Activated CD8-positive, alpha-beta memory T cell treated with anti-CD3 and anti-CD28 coated beads for 1 hour (primary cell): ENCODE results near the gene ATP5PD.

ENCODE experiments used
- DNase-seq, 2 donors: peaks; one replicate each; pipeline ENCODE4 v3.0.0-alpha.2; 2020; ENCODE audit warnings: low read depth in 1 of 2; ENCODE audit errors: extremely low read depth in 1 of 2

Gene ATP5PD

DNA sequence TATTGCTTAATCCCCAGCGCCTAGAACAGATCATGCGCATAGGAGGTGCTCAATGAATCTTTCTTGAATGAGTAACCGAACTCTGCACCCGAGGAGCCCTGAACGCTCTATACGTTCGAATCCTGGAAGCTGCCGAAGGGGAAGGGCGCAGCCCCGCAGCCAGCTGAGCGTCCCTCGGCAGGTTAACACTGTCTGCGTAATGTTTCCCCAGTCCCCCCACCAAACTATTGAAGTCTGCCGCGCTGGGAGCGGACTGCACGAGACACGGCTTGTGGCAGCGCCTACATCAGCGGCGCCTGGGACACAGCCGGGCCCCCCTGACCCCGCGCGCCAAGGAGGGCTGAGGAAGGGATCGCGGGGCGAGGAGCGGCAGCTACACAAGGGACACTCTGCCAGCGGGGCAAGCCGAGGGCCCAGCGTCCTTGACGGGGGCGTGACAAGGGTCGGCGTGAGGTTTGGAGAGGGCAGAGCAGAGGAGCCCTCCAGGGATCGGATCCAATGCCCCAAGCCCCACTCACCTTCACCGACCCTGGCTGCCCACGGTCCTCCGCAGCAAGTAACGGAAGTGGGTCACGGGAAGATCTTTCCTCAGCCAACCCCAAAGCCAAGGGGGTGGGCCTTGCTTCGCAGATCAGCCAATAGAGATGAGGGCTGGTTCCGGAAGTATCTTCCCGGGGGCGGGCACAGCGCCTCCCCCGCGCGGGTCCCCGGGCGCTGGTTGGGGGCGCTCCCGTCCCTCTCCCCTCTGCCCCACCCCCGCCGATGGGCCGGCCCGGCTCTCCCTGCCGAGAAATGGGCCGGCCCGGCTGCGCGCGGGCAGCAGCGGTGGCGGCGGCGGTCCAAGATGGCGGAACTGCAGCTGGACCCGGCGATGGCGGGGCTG is at the start of gene ATP5PD, which contains the start of gene KCTD2:
Gene ATP5PD (minus strand): TSS at position 563 of the 883 bp plus-strand sequence. CDS start 4,319 bp downstream, outside the sequence.
Gene KCTD2 (plus strand): TSS at position 819 of the 883 bp plus-strand sequence. CDS start 26 bp downstream, at position 845.
- peak; percentile 84 to 90 for DNase-seq

DNA sequence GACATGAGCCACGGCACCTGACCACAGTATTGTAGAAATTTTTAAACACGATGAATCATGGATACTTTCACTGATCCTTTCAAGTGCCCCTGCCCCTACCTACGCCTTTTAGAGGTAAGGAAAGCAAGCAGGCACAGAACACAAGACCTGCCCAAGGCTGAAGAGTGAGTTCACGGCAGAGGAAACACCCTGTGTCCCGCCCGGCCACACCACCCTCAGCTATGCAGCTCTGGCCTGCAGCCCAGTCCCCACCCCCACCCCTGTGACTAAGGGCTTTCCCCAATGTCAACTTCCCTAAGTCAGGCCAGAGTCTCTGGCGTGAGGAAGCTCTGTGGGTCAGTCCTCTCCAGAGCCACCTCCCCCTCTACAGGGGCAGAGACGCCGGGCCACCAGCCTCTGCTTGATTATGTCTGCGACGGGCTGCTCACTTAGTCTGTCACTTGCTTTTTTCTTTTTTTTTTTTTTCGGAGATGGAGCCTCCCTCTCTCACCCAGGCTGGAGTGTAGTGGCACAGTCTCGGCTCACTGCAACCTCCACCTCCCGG is 49.4 kb upstream of the ATP5PD start:
- DNase-seq: no peak

DNA sequence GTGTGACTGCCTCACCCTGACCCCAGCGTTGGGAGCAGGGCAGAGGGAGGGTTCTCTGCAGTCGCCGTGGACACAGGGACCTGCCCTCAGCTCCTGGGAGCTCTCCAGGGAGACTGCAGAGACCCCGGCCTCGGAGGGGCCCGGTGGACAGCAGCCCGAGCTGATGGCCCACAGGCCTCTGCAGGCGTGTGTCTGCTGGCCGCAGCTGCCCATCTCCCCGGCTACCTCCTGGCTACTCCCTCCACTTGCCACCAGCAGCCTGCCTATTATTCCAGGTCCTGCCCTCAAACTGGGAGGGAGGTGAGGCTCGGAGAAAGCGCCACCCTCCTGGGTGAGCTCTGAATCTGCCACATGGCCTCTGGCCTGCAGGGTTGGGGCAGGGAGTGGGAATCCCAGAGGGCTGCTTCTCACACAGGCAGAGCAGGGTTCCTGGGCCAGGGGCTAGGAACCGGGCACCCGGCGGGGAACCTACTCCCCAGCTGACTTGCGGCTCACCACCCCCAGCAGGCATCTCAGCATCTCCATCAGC is 48.2 kb upstream of the ATP5PD start:
- no peak for DNase-seq

DNA sequence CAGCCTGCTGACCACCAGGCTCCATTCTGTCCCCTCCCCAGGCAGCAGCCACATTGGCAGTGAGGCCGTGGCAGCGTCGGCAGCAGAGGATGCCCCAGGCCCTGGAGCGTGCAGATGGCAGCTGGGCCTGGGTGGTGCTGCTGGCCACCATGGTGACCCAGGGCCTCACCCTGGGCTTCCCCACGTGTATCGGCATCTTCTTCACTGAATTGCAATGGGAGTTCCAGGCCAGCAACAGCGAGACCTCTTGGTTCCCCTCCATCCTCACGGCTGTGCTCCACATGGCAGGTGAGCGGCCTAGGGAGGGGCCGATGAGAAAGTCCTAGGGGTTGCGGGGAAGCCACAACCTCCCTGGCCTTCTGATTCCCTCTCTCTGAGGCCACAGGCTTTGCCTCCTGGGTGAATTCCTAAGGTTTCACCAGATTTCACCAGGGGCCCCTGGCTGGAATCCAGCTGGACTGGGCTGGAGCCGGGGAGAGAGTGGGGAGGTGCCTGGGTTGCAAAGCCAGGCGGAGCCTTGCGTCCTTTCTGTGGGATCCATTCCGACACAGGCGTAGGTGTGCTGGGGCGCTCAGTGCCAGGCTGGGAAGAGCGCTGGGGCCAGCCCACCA is 46.9 kb upstream of the ATP5PD start:
- DNase-seq: no peak

DNA sequence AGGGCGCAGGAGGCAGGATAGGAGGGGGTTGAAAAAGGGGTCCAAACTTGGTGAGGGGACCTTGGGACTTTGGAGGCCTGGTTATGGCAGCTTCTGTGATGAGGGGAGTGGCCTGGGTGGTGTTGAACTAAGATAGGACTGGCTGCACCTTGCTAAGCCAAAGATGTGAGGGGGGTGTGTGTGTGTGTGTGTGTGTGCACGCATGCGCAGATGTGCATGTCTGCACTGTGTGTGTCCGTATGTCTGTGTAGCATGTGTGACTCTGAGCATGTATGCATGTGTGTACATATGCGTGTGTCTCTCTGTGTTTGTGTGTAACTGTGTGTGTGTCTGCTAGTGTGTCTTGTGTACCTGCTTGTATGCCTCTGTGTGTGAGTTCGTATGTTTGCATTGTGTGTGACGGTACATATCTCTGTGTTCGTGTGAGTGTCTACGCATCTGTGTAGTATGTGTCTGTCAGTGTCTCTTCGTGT is 45.1 kb upstream of the ATP5PD start:
- DNase-seq: no peak

DNA sequence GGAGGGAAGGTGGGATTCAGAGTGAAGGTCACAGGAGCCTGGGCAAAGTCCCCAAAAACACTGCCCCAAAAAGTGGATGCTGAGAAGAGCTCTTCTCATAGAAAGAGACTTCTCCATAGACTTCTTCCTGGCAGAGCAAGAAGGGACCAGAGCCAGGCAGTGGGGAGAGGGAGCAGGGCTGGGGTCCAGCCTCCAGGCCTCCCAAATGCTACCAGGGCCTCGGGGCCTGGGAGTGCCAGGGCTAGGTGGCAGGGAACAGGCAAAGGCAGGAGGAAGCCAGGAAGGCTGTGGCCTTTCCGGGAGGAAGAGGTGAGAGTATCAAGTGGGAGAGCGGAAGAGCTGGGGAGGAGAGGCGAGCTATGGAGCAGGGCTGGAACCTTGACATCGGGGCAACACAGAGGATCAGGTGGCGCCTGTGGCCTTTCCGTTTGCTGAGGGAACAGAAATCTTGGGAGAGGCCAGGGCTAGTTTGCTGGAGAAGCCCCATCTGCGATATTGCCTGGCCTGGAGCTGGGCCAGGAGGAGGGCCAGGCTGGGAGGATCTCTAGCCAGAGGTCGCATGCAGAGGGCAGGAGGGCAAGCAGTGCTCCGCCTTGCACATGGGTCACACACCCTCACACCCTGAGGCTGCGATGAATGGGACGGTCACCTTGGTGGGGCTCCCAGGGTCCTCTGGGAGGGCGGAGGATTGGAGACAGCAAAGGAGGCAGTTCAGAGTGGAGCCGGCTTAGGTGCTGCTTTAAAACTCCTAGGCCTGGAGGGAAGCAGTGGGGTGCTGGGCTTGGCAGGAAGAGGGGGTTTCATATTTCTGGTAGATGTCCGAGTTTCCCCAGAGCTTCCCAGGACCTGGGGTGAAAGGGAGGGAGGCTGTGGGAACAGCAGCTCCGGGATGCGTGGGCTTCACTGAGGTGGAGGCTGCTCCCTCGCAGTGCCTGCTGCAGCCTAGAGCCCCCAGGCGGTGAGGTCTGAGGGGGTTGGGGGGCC is 44.4 kb upstream of the ATP5PD start:
- DNase-seq: no peak

DNA sequence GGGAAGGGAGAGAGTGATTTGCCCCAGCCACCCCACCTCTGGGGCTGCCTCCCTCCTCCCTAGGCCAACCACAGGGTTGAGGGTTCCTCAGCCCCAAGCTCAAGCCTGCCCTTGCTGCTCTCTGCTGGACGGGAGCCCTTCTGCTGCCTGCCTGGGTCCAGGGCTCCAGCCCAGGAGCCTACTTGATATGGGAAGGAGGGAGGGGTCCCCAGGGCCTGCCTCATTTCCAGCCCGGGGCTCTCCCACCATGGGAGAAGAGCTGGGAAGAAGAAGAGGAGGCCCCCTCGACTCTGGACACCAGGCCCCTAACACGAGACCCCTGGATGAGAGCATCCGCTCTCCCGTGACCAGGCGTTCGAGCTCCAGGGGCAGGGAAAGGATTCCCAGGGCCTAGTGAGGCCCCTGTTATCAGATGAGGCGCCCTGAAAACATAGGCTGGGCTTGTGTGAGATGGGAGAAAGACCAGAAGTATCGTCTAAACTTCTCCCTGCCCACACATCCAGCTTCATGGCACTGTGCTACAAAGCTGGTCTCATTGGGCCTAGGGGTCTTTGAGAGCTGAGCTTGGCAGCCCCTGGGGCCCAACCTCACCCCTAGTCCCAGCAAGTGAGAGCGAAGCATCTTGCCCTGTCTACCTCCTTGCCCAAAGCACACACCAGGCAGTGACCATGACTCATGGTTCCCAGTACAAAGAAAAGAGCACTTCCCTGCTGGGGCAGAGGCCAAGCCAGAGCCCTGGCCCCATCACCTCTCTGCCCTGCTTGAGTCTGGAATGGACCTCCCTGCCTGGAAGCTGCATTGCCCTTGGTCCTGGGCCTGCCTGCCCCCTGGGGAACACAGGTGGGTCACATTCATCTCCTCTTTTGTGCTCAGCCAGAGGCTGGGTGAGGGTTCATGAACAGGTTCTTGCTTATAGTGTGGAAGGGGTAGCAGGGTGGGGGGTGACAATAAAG is 42.0 kb upstream of the ATP5PD start:
- no peak for DNase-seq

DNA sequence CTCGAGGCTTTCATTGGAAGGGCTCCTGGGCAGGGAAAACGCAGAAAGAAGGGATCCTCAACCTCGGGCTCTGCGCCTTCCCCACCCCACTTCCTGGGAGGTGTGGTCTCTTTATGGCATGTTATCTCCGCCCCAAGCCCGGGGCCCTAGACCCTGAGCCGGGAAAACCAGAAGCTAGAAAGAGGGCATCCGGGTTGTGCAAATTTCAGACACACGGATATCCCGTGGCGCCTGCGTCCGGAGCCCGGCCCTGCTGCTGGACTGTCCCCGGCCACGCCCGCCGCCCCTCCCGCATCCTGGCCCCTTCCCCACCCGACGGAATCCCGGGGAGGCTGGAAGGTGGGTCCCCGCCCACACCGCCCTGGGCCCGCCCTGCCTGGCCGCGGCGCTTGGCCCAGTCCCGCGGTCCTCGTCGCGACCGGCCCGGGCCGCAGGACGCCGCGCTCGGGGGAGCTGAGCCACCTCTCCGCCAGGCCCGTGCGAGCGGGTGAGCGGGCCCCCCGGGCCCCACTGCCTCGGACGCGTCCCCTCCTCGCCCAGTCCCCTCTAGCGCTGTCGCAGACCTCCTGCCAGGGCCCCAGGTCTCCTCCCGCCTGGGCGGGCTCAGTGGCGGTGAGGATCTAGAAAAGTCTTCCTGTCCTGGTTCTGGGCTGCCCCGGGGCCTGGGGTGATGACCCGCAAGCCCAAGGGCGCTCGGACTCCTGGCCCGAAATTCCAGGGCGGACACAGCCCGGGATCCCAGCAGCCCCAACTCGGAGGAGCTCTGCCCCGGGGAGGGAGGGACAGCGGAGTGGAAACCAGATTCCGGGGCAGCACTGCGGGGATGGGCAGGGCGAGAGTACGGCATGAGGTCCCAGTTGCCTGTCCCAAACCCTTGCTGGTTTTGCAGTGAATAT is 41.0 kb upstream of the ATP5PD start, which contains the start of gene SLC16A5:
Gene SLC16A5 (plus strand): TSS at position 397 of the 896 bp plus-strand sequence. CDS start 5,683 bp downstream, outside the sequence.
- DNase-seq: peak in 1 of 2 donors; percentile 9

DNA sequence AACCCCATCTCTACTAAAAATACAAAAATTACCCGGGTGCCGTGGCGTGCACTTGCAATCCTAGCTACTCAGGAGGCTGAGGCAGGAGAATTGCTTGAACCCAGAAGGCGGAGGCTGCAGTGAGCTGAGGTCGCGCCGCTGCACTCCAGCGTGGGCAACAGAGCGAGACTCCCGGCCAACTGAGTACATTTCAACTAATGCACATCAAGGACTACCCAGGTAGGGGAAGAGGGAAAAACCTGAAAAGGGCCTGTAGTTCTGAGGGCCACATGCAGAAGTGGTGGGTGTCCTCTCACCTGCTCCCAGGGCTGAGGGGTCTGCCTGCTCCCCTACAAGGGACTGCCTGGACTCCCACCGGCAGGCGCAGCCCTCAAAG is 40.4 kb upstream of the ATP5PD start:
- no peak for DNase-seq

DNA sequence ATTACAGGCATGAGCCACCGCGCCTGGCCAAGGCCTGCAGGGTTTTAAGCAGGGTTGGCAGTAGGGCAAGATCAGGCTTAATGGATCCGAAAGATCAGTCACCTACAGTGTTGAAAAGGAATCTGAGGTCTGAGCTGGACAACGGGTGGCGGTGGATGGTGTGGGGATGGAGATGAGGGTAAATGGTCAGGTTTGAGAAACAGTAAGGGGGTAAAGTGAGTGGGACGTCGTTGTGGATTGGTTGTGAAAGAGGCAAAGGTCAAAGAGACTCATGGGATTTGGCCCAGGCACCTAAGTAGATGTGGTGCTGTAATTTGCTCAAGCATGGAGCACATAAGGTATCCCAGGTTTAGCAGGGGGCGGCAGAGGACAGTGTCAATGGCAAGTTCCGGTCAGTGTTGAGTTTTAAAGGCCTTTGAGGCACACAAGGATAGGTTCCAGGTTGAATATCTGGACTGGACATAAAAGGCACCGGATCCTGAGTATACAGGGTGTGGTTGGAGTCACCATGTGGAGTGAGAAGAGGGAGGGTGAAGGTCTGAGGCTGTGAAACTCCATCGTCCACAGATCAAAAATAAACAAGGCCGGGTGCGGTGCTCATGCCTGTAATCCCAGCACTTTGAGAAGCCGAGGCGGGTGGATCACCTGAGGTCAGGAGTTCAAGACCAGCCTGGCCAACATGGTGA is 39.9 kb upstream of the ATP5PD start:
- DNase-seq: no peak

DNA sequence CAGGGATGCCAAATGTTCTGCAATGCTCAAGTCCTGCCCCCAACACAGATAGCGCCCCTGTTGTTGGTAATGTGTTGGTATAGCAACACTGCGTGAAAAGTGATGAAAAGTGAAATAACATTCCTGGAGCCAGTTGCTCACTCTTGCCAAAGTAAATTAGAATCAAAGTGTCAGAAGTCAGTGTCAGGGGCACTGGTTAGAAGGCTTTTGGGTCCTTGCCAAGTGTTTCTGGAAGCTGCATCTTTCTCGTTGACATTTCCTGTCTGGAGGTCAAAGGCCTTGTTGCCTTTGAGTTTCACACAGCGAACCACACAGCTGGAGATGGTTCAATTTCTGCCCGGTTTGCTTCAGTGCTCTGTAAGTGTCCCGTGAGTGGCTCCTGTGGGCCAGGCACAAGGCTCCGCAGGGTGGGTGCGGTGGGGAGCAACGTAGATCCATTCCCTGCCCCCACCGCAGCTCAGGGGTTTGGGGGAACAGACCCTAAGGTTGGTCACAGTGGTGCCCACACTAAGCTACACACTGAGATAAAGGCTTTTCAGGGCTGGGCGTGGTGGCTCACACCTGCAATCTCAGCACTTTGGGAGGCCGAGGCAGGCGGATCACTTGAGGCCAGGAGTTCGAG is 37.4 kb upstream of the ATP5PD start:
- DNase-seq: no peak

DNA sequence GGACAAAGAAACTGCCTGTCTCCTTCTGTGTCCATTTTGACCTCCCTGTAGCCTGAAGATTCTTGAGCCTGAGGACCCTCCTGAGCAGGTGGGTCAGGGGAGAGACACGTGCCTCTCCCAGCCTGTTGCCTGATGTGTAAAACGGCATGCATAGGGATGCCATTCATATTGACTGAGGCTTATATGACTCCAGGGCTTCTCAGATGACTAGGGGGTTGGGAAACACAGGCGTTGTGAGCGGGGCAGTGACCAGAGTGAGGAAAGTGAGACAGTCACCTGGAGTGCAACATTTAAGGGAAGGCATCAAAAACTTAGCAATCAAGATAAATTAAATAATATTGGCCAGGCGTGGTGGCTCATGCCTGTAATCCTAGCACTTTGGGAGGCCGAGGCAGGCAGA is 35.9 kb upstream of the ATP5PD start:
- no peak for DNase-seq

DNA sequence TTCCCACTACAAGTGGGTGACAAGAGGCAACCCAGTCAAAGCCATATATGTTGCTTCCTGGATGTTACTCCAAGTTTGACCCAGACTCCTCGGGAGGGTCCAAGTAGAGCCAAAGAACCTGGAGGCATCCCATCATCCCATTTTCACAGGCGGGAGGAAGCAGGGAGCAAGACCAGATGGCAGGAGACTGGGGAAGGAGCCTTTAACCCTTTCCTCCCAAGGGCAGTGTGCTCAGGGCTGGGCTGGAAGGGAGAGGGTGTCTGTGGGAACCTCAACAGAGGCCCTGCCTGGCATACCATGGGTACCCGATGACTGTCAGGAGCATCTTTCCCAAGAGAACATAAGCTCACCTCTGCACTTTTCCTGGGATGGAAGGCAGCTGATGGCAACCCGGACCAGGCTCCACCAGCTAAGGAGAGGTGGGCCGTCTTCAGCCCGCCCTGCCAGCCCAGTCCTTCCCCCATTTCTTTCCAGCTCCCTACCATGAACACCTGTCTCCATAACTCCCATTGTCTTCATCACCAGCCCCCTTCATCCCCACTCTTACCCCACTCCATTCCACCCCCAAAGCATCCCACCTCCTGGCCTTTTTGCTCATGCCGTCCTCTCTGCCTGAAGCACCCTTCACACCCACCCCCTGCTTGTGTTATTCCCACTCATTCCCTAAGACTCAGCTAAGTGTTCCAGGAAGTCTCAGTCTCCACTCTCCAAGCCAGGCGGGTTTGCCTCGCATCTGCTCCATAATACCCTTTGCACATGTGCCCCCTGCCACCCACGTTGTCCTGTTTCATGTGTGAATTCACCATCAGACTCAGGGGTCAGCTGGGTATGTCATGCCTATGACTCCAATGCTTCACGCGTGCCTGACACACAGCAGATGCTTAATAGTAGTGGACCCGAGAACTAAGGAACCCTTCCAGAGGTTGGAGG is 35.1 kb upstream of the ATP5PD start:
- DNase-seq: no peak

DNA sequence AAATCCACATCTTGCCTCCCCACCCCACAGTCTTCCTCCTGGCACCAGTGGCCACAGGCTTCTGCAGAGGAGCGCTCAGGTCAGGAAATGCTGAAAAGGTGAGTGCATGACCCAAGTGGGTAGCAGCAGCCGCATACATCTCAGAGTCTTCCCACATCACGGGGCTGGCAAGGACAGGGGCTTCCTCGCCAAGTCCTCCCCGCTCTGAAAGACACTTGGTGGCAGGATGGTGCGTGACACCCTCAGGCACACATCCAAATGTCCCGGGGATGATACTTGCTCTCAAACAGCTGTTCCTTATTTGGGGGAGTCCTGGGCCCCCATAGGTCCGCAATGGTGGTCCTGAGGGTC is 32.2 kb upstream of the ATP5PD start:
- DNase-seq: no peak

DNA sequence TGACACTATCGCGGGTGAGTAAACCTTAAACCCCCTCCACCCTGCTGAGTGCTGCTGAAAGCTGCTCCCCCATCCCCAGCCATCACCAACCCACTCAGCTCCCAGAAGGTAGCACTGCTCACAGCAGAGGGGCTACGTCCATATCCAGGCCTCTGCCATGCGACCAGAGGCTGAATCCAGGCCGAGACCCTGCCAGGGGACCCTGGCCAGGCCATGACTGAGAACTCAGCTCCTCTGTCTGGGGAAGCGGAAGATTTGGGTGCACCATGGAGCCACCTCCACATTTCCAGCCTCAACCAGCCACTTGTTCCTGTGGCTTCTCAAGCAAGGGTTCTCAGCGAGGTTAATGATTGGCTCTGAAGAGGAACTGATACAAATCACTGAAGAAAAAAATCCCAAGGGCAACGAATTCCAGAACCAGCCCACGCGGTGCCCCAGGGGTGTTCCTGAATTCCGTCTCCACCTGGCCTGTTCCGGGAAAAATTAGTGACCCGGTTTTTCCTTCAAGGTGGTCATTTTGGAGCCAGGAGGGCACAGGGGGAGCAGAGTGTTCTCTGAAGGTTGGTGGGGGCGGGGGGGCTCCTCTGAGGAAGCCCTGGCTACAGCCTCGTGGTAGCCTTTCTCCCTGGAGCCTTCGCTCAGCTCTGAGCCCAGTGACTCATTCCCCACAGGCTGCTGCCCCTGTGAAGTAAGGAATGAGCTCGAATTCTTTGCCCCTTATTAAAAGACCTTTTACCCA is 31.7 kb upstream of the ATP5PD start:
- no peak for DNase-seq
